NCI-H345 treated with DMSO at 0.1 percent for 48 hours (cell line): ENCODE data around the gene ZKSCAN7.
"Not testable (repeated sequence)": the region's sequence is repeated elsewhere in the genome, so short reads cannot be mapped to it uniquely, and the experiment has no call there.

Experiments used
- DNase-seq: peaks from one replicate; lab custom pipeline; 2025; ENCODE audit not compliant: unreplicated experiment; lab: John Stamatoyannopoulos, UW

Gene ZKSCAN7

DNA sequence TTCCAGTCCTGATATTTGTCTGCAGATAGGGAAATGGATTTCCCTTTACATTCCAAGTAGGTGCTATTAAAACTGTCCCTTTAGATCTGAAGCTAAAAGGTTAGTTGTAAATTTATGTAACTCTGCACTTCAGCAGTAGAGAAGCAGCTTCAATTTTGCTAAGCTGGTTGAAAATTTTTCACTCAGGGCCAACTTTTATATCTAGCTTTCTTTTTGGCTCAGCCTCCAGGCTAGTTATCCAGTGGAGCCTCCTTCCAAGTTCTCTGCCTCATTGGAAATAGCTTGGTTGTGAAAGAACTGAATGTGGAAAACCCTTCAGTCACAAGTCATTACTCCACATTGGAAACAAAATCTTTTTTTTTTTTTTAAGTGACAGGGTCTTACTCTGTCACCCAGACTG is 21.6 kb downstream of the ZKSCAN7 start:
- DNase-seq = no peak

- DNase-seq = not testable (repeated sequence)
Measured at GRCh38 chr3:44577354-44577952, 22.5 kb downstream of the ZKSCAN7 start.

DNA sequence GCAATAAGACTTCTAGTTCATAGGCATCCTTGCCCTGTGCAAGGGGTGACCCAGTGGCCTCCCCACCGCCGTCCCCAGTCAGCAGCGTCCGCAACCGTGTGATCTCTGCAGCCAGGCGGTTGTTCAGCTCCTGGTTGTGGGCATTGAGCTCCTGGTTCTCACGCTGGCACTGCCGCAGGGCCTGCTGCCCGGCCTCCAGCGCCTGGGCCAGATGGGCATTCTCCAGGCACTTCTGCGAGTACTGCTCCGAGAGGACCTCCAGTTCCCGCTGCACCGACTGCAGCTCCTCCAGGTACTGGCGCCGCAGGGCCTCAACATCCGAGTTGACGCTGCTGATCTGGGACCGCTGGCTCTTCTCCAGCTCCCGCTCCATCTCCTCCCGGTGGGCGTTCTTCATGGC is 23.3 kb downstream of the ZKSCAN7 start:
- DNase-seq = not testable (repeated sequence)

DNA sequence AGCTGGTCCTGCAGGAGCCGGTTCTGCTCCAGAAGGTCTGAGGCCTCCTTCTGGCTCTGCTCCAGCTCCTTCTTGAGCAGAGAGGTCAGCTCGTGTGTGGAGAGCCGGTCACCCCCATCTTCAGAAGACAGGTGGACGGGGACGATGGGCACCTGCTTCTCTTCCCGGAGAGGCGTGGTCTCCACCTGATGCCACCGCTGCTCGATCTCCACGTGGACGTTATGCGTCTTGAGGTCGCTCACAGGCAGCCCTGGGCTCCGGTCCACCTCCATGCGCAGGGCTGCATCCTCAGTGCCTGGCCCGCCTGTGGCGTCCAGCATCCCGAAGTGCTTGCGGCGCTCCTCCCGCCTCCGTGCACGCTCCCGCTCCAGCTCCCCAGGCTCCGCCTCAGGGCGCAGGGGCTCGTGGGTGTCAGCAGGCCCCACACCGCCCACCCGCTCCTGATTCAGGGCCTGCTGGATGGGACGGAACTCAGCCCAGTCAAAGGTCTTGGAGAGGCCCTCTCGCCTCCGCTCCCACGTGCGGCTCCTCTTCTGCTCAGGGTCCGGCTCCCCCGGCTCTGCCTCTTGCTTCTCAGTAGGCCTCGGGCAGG is 24.0 kb downstream of the ZKSCAN7 start:
- DNase-seq = not testable (repeated sequence)

DNA sequence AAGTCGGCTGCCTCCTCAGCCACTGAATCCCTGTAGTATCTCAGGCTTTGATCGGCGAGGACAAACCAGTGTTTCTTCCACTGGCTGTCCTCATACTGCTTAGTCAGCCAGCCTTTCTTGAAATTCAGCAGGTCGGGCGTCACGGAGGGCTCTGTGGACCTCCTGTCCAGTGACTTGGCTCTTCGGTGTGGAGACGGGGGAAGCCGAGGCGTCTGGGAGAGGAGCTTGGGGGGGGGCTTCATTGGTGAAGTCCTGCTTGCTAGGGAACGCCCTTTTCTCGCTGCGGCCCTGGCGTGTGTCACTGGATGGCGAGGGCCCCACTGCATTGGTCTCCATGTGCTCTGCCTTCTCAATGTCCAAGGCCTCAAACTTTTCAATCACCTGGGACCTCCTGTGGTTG is 24.8 kb downstream of the ZKSCAN7 start:
- not testable (repeated sequence) for DNase-seq

DNA sequence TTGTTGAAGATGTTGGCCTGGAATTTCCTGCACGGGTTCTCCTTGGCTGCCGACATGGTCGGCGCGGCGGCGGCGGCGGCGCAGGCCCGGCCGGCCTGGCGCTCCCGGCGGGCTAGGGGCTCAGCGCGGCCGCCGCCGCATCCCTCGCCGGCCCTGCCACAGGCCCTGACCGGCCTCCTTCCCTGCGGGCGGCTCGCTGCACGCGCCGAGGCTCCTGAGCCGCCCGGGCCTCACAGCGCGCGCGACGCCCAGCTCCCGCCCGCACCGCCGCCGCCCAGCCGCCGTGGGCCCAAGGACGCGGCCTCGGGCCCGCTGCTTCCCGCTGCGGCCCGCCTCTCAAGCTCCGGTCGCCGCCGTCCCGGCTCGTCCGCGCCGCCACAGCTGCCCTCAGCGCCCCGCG is 26.0 kb downstream of the ZKSCAN7 start:
- DNase-seq = not testable (repeated sequence)

- DNase-seq = peak; percentile 5
Measured at GRCh38 chr3:44584646-44585501, 29.9 kb downstream of the ZKSCAN7 start, which contains the start of gene ZNF660. ZNF660 (plus strand) TSS chr3:44584964; CDS start chr3:44594194, 9,230 bp downstream.

DNA sequence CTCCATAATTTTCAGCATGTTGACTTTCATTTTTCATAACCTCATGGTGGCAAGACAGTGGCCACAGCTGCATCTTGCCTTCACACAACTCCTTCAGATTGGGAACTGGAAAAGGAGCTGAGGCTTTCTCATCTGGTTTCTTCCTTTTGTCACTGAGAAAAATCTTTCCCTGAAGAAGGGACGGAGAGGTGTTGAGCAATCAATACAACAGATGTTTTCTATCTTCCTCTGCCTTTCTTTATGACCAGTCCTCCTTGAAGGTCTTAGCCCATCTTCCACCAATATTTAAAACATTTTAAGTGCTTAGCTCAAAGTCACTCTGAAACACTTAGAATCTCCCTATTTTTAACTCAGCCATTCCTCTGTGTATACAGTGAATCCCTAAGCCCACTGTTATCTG is 41.6 kb downstream of the ZKSCAN7 start:
- no peak for DNase-seq

- no peak for DNase-seq
Measured at GRCh38 chr3:44601749-44602148, 46.8 kb downstream of the ZKSCAN7 start.

- no peak for DNase-seq
Measured at GRCh38 chr3:44612678-44613077, 57.7 kb downstream of the ZKSCAN7 start.
